Body of pancreas (tissue), 4 donors: ENCODE data around the gene IFI27L2. TPM values are rescaled to one million over a fixed set of nuclear protein-coding genes. Genes with fewer than 3 reads are reported as not detected.

Source experiments
- ATAC-seq: fragments of 150-250 bp; one replicate; pipeline ENCODE4 v1.9.1; 2016
- DNase-seq, 4 donors: peaks; one replicate each; pipeline ENCODE4 v3.0.0-alpha.2; 2019
- H3K27ac ChIP-seq, 4 donors: fragments of 200-600 bp; sonication (generic); 1 replicate in 3 of 4; 2 replicates in 1 of 4; pipeline versions ENCODE4 v1.5.1 to v1.6.1; 2016 to 2019; ENCODE audit warnings: mild to moderate bottlenecking in 1 of 4, mixed read lengths in 1 of 4, moderate library complexity in 1 of 4
- H3K27me3 ChIP-seq, 2 donors: fragments of 200-600 bp; sonication (generic); one replicate each; pipeline ENCODE4 v1.6.0; 2016; ENCODE audit warnings: mild to moderate bottlenecking in 1 of 2
- H3K36me3 ChIP-seq, 2 donors: fragments of 200-600 bp; sonication (generic); replicated peaks in 1 of 2; 2 replicates each; pipeline ENCODE4 v1.5.1; 2016; ENCODE audit warnings: low read depth in 2 of 2; ENCODE audit not compliant: insufficient read depth in 1 of 2
- H3K4me1 ChIP-seq: fragments of 200-600 bp; sonication (generic); one replicate; pipeline ENCODE4 v1.6.0; 2016
- H3K4me3 ChIP-seq, 2 donors: fragments of 200-600 bp; sonication (generic); 1 replicate in 1 of 2; 2 replicates in 1 of 2; pipeline ENCODE4 v1.5.1; 2016 to 2019
- H3K9me3 ChIP-seq, 3 donors: fragments of 200-600 bp; sonication (generic); 1 replicate in 2 of 3; 2 replicates in 1 of 3; pipeline ENCODE4 v1.5.1; 2016
- CTCF ChIP-seq, 7 experiments: fragments of 450-650 bp in 4 of 7; fragments of 200-600 bp in 3 of 7; sonication (generic) in 3 of 7; IDR thresholded peaks; one replicate each; pipeline ENCODE4 v1.5.1; 2016 to 2019; ENCODE audit warnings: antibody characterized with exemption in 7 of 7
- POLR2A ChIP-seq, 3 donors: fragments of 450-650 bp; IDR thresholded peaks; one replicate each; pipeline ENCODE4 v1.6.1; 2016; ENCODE audit warnings: antibody characterized with exemption in 3 of 3, mild to moderate bottlenecking in 2 of 3
- WGBS, 2 donors: methylation state at CpG; one replicate each; pipeline ENCODE4 v1.1.5; 2017; 5-methylcytosine and 5-hydroxymethylcytosine counted together
- intact Hi-C: fragments of 100-400 bp; cut with DNase I; formaldehyde crosslinking; loops from one replicate; pipeline ENCODE4 v1.15.1; 2023
- total RNA-seq, 2 donors: library from RNA; depleted of rRNA; stranded (reverse); fragments of >200 nt; gene quantifications; one replicate each; pipeline ENCODE4 v1.1.0, GENCODE V29; 2016

Gene IFI27L2
- total RNA-seq, 2 donors from 2014 or later: 12.7 to 66.3 TPM

GRCh38 chr14:94124582-94125377, 4.6 kb downstream of the IFI27L2 start:
- no peaks in the 10 kb centered on the region for H3K27me3 ChIP-seq
- no peak for TF ChIP-seq POLR2A (IDR thresholded peaks at IDR 0.05)
- no peak for TF ChIP-seq CTCF (IDR thresholded peaks at IDR 0.05)
- H3K9me3 ChIP-seq: no peaks in the 10 kb centered on the region
- no peak for ATAC-seq
- intact Hi-C loops: no loop called here
- H3K36me3 ChIP-seq: no peaks in the 10 kb centered on the region
- H3K4me1 ChIP-seq: peaks cover 11% of the 10 kb centered on the region
- WGBS, 2 donors: 60 to 83% methylated on average over 8 to 9 of the region's 9 CpGs
- no peak for DNase-seq
- H3K27ac ChIP-seq: no peak overlapping the region
- no peak overlapping the region for H3K4me3 ChIP-seq

- WGBS, 2 donors: 76 to 91% methylated on average over 1 of the region's 1 CpG
- TF ChIP-seq POLR2A (IDR thresholded peaks at IDR 0.05) (no peak), CTCF (IDR thresholded peaks at IDR 0.05) (no peak)
- Histone ChIP-seq H3K36me3 (no peaks in the 10 kb centered on the region), H3K4me3 (no peak overlapping the region), H3K27me3 (no peaks in the 10 kb centered on the region), H3K27ac (no peak overlapping the region), H3K9me3 (peaks cover 0 to 5% (median 0%) of the 10 kb centered on the region in 3 donors), H3K4me1 (peaks cover 3% of the 10 kb centered on the region)
- intact Hi-C loops: no loop called here
- ATAC-seq (no peak), DNase-seq (no peak)
Observed at GRCh38 chr14:94123868-94124267, 5.5 kb downstream of the IFI27L2 start.

- TF ChIP-seq CTCF (IDR thresholded peaks at IDR 0.05) (no peak), POLR2A (IDR thresholded peaks at IDR 0.05) (no peak)
- ATAC-seq (no peak), DNase-seq (no peak)
- WGBS, 2 donors: 81 to 82% methylated on average over 9 of the region's 9 CpGs
- Histone ChIP-seq H3K4me3 (no peak overlapping the region), H3K36me3 (no peaks in the 10 kb centered on the region), H3K4me1 (no peaks in the 10 kb centered on the region), H3K9me3 (peaks cover 0 to 5% (median 0%) of the 10 kb centered on the region in 3 donors), H3K27me3 (no peaks in the 10 kb centered on the region), H3K27ac (no peak overlapping the region)
- intact Hi-C loops: no loop called here
Observed at GRCh38 chr14:94123296-94123695, 6.1 kb downstream of the IFI27L2 start.

- Histone ChIP-seq H3K36me3 (no peaks in the 10 kb centered on the region), H3K9me3 (peaks cover 0 to 5% (median 0%) of the 10 kb centered on the region in 3 donors), H3K27me3 (no peaks in the 10 kb centered on the region), H3K4me1 (no peaks in the 10 kb centered on the region), H3K27ac (no peak overlapping the region), H3K4me3 (no peak overlapping the region)
- intact Hi-C loops: no loop called here
- ATAC-seq (no peak), DNase-seq (no peak)
- WGBS, 2 donors: 63 to 81% methylated on average over 3 of the region's 3 CpGs
- TF ChIP-seq POLR2A (IDR thresholded peaks at IDR 0.05) (no peak), CTCF (IDR thresholded peaks at IDR 0.05) (no peak)
Observed at GRCh38 chr14:94122438-94122837, 7.0 kb downstream of the IFI27L2 start.

GRCh38 chr14:94121485-94121884, 7.9 kb downstream of the IFI27L2 start:
- Histone ChIP-seq H3K4me1 (no peaks in the 10 kb centered on the region), H3K9me3 (peaks cover 0 to 5% (median 0%) of the 10 kb centered on the region in 3 donors), H3K27me3 (no peaks in the 10 kb centered on the region), H3K27ac (no peak overlapping the region), H3K4me3 (no peak overlapping the region), H3K36me3 (no peaks in the 10 kb centered on the region)
- WGBS, 2 donors: 56 to 60% methylated on average over 3 of the region's 3 CpGs
- no peak for TF ChIP-seq POLR2A (IDR thresholded peaks at IDR 0.05)
- TF ChIP-seq CTCF (IDR thresholded peaks at IDR 0.05): no peak
- intact Hi-C loops: no loop called here
- ATAC-seq: no peak
- DNase-seq: peak in 1 of 4 donors; percentile 6
